H9 (cell line): ENCODE results near the gene PTGES3L. TPM values are rescaled to one million over a fixed set of nuclear protein-coding genes. Genes with fewer than 3 reads are reported as not detected.
A peak's percentile ranks its signal among the peaks of the same experiment; 100 is the strongest.

ENCODE experiments used
- DNase-seq: peaks from one replicate; pipeline ENCODE4 v3.0.0-alpha.2; 2017
- H2AFZ ChIP-seq: one replicate; pipeline ENCODE4 v1.6.1; 2013; ENCODE audit warnings: mild to moderate bottlenecking, low read length, control low read depth, moderate library complexity
- H2AK5ac ChIP-seq: 2 replicates; pipeline ENCODE4 v1.6.1; 2013; ENCODE audit warnings: low read length, control low read depth, mixed read lengths; ENCODE audit not compliant: insufficient read length
- H2BK120ac ChIP-seq: one replicate; pipeline ENCODE4 v1.6.1; 2013; ENCODE audit warnings: low read depth, mild to moderate bottlenecking, low read length, control low read depth, inconsistent platforms; ENCODE audit not compliant: poor library complexity, severe bottlenecking
- H2BK12ac ChIP-seq: 2 replicates; pipeline ENCODE4 v1.6.1; 2013; ENCODE audit warnings: low read length, control low read depth, mixed read lengths, low read depth; ENCODE audit not compliant: insufficient read length
- H2BK15ac ChIP-seq: 2 replicates; pipeline ENCODE4 v1.6.1; 2013; ENCODE audit warnings: low read depth, low read length, control low read depth
- H2BK20ac ChIP-seq: one replicate; pipeline ENCODE4 v1.6.1; 2013; ENCODE audit warnings: low read depth, mild to moderate bottlenecking, low read length, control low read depth, inconsistent platforms; ENCODE audit not compliant: poor library complexity, severe bottlenecking
- H2BK5ac ChIP-seq: 2 replicates; pipeline ENCODE4 v1.6.1; 2013; ENCODE audit warnings: low read length, control low read depth, mixed read lengths; ENCODE audit not compliant: insufficient read length
- H3K14ac ChIP-seq: 2 replicates; pipeline ENCODE4 v1.6.1; 2013; ENCODE audit warnings: low read length, control low read depth; ENCODE audit not compliant: insufficient read depth
- H3K18ac ChIP-seq: 2 replicates; pipeline ENCODE4 v1.6.1; 2013; ENCODE audit warnings: low read depth, mild to moderate bottlenecking, mixed read lengths, low read length, control low read depth; ENCODE audit not compliant: insufficient read length
- H3K23ac ChIP-seq: 2 replicates; pipeline ENCODE4 v1.6.1; 2013; ENCODE audit warnings: low read length, control low read depth, mixed read lengths, low read depth; ENCODE audit not compliant: insufficient read length
- H3K23me2 ChIP-seq: 2 replicates; pipeline ENCODE4 v1.6.1; 2013; ENCODE audit warnings: low read depth, mild to moderate bottlenecking, mixed read lengths, low read length, control low read depth; ENCODE audit not compliant: insufficient read length, poor library complexity, severe bottlenecking
- H3K27ac ChIP-seq: 2 replicates; pipeline ENCODE4 v1.5.1; 2013; ENCODE audit warnings: low read length, control low read depth, mixed read lengths, low read depth; ENCODE audit not compliant: insufficient read length
- H3K27me3 ChIP-seq: 2 replicates; pipeline ENCODE4 v1.6.1; 2013; ENCODE audit warnings: low read length, control low read depth, inconsistent platforms; ENCODE audit not compliant: insufficient read depth
- H3K4ac ChIP-seq: 2 replicates; pipeline ENCODE4 v1.6.1; 2013; ENCODE audit warnings: low read depth, mild to moderate bottlenecking, control low read depth, inconsistent platforms, low read length, moderate library complexity
- H3K4me1 ChIP-seq: 2 replicates; pipeline ENCODE4 v1.6.1; 2013; ENCODE audit warnings: low read length, control low read depth, inconsistent platforms; ENCODE audit not compliant: insufficient read depth
- H3K4me2 ChIP-seq: 2 replicates; pipeline ENCODE4 v1.6.1; 2013; ENCODE audit warnings: low read length, control low read depth, mixed read lengths; ENCODE audit not compliant: insufficient read length, insufficient read depth
- H3K56ac ChIP-seq: 2 replicates; pipeline ENCODE4 v1.6.1; 2013; ENCODE audit warnings: low read depth, mild to moderate bottlenecking, mixed read lengths, low read length, control low read depth; ENCODE audit not compliant: insufficient read length
- H3K79me1 ChIP-seq: 2 replicates; pipeline ENCODE4 v1.6.1; 2013; ENCODE audit warnings: low read depth, mild to moderate bottlenecking, moderate library complexity, low read length, control low read depth, inconsistent platforms; ENCODE audit not compliant: insufficient read depth, poor library complexity, severe bottlenecking
- H3K79me2 ChIP-seq: 2 replicates; pipeline ENCODE4 v1.6.1; 2013; ENCODE audit warnings: low read length, control low read depth, inconsistent platforms; ENCODE audit not compliant: insufficient read depth
- H3K9ac ChIP-seq: 2 replicates; pipeline ENCODE4 v1.6.1; 2013; ENCODE audit warnings: low read length, control low read depth, mixed read lengths; ENCODE audit not compliant: insufficient read length; ENCODE audit errors: extremely low read depth
- H3K9me3 ChIP-seq: one replicate; pipeline ENCODE4 v1.6.1; 2013; ENCODE audit warnings: low read depth, low read length, inconsistent platforms; ENCODE audit not compliant: control insufficient read depth
- H3T11ph ChIP-seq: one replicate; pipeline ENCODE4 v1.6.1; 2013; ENCODE audit warnings: mild to moderate bottlenecking, low read length, control low read depth, inconsistent platforms
- H4K20me1 ChIP-seq: one replicate; pipeline ENCODE4 v1.6.1; 2013; ENCODE audit not compliant: control insufficient read depth, insufficient read length, insufficient read depth
- H4K5ac ChIP-seq: 2 replicates; pipeline ENCODE4 v1.6.1; 2013; ENCODE audit warnings: low read depth, mild to moderate bottlenecking, mixed read lengths, low read length, control low read depth; ENCODE audit not compliant: insufficient read length
- H4K8ac ChIP-seq: replicated peaks from 2 replicates; pipeline ENCODE4 v1.6.1; 2013; ENCODE audit warnings: low read length, control low read depth, mixed read lengths, low read depth; ENCODE audit not compliant: insufficient read length
- H4K91ac ChIP-seq: 2 replicates; pipeline ENCODE4 v1.6.1; 2013; ENCODE audit warnings: low read depth, mild to moderate bottlenecking, moderate library complexity, mixed read lengths, low read length, control low read depth; ENCODE audit not compliant: insufficient read length
- H3K27ac Mint-ChIP-seq, 3 experiments: 2 replicates in 2 of 3; 3 replicates in 1 of 3; pipeline ENCODE4 v1.8.0; 2020 to 2021; ENCODE audit warnings: mixed read lengths in 3 of 3, mild to moderate bottlenecking in 1 of 3, moderate library complexity in 1 of 3
- H3K27me3 Mint-ChIP-seq: 2 replicates; pipeline ENCODE4 v1.8.0; 2021; ENCODE audit warnings: low read depth, mild to moderate bottlenecking, moderate library complexity, mixed read lengths
- H3K36me3 Mint-ChIP-seq, 3 experiments: 2 replicates in 2 of 3; 3 replicates in 1 of 3; pipeline ENCODE4 v1.8.0; 2020 to 2021; ENCODE audit warnings: low read depth in 3 of 3, mixed read lengths in 3 of 3; ENCODE audit not compliant: insufficient read depth in 1 of 3
- H3K4me1 Mint-ChIP-seq, 2 experiments: 2 replicates each; pipeline ENCODE4 v1.8.0; 2020; ENCODE audit warnings: mixed read lengths in 2 of 2
- H3K4me3 Mint-ChIP-seq, 2 experiments: 2 replicates in 1 of 2; 3 replicates in 1 of 2; pipeline ENCODE4 v1.8.0; 2020 to 2021; ENCODE audit warnings: mild to moderate bottlenecking in 2 of 2, mixed read lengths in 2 of 2, moderate library complexity in 1 of 2
- H3K9me3 Mint-ChIP-seq, 2 experiments: 2 replicates in 1 of 2; 3 replicates in 1 of 2; pipeline ENCODE4 v1.8.0; 2020; ENCODE audit warnings: mild to moderate bottlenecking in 2 of 2, mixed read lengths in 2 of 2, moderate library complexity in 1 of 2
- WGBS: extraction: QIAGEN DNeasy Blood & Tissue Kit; methylation state at CpG from one replicate; pipeline ENCODE4 v1.1.7; 2013; ENCODE audit warnings: missing lambda C conversion rate, low lambda C conversion rate, mixed read lengths; ENCODE audit not compliant: insufficient read length; ENCODE audit errors: extremely low coverage; 5-methylcytosine and 5-hydroxymethylcytosine counted together
- total RNA-seq: library from RNA; stranded (reverse); gene quantifications from 2 replicates; pipeline ENCODE4 v1.2.1, GENCODE V29; 2021
- TF ChIP-seq, protein P1 (sequence below): fragments of 200-600 bp; sonication (generic); conservative IDR thresholded peaks from 3 replicates; pipeline ENCODE4 v1.8.0; 2021; ENCODE audit warnings: antibody characterized with exemption, mild to moderate bottlenecking

The PTGES3L gene
- total RNA-seq, 1 experiment from 2014 or later, result 4.2 TPM

DNA sequence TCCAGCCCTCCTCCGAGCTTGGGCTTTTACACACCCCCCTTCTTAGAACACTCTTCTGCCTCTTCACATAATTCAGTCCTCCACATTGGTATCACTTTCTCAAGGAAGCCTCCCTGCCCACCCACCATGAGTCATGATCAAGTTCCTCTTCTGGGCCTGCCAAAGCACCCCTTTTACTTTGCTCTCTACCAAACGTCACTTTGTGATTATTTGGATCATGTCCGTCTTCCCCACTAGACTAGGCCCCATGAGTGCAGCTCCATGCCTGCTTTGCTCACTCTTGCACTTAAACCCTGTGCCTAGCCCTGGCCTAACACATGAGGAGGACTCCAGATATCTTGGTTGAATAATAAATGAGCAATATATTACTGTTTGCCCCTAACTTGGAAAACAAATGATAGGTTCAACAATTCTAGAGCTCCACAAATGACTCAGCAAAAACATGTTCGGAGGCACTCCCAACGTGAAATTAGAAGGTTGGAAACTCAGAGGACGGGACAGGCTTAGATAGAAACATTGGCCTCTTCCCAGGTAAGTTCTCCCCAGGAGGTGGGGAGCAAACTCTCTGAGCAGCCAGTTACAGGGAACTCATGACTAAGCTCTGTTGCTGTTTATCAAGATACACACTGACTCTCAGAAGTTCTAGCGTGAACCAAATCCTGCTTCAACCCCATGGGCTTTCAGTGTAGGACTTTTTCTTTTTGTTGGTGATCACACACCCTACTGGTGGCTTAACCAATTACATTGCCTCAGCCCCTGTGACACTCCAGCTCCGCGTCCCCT is 51.0 kb downstream of the PTGES3L start:
- Histone ChIP-seq H4K91ac (no peak overlapping the region), H3K27ac (no peak overlapping the region)
- TF ChIP-seq, protein P1, sequence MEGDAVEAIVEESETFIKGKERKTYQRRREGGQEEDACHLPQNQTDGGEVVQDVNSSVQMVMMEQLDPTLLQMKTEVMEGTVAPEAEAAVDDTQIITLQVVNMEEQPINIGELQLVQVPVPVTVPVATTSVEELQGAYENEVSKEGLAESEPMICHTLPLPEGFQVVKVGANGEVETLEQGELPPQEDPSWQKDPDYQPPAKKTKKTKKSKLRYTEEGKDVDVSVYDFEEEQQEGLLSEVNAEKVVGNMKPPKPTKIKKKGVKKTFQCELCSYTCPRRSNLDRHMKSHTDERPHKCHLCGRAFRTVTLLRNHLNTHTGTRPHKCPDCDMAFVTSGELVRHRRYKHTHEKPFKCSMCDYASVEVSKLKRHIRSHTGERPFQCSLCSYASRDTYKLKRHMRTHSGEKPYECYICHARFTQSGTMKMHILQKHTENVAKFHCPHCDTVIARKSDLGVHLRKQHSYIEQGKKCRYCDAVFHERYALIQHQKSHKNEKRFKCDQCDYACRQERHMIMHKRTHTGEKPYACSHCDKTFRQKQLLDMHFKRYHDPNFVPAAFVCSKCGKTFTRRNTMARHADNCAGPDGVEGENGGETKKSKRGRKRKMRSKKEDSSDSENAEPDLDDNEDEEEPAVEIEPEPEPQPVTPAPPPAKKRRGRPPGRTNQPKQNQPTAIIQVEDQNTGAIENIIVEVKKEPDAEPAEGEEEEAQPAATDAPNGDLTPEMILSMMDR, result peak; percentile 75

More for the DNA sequence above, 51.0 kb downstream of the PTGES3L start:
- Histone ChIP-seq H4K8ac (no peak overlapping the region), H2BK5ac (no peak overlapping the region), H3K14ac (no peak overlapping the region), H3K4me1 (no peaks in the 10 kb centered on the region; the same call in 1 of the 2 replicates), H3K9me3 (no peaks in the 10 kb centered on the region), H3K27me3 (no peaks in the 10 kb centered on the region), H3K9ac (no peak overlapping the region), H2BK20ac (no peak overlapping the region), H2AK5ac (no peak overlapping the region), H3K56ac (no peak overlapping the region), H2BK15ac (no peak overlapping the region), H3K23me2 (no peaks in the 10 kb centered on the region), H2BK12ac (peak overlapping the region; percentile 58), H2AFZ (peak overlapping the region; percentile 72), H3K18ac (peak overlapping the region; percentile 50), H3K4ac (no peak overlapping the region; the same call in 1 of the 2 replicates), H3K79me2 (no peaks in the 10 kb centered on the region), H3T11ph (no peak overlapping the region), H4K5ac (peak overlapping the region; percentile 13), H3K4me2 (no peak overlapping the region), H4K20me1 (no peaks in the 10 kb centered on the region), H3K23ac (no peak overlapping the region), H2BK120ac (no peak overlapping the region), H3K79me1 (no peaks in the 10 kb centered on the region)
- H3K4me3 Mint-ChIP-seq, result no peak overlapping the region
- DNase-seq, result peak; percentile 75
- no peaks in the 10 kb centered on the region for H3K9me3 Mint-ChIP-seq
- H3K36me3 Mint-ChIP-seq, result peaks cover 0 to 4% (median 0%) of the 10 kb centered on the region in 3 experiments; a peak in 1 of 7 replicates
- no CpG with 5 or more reads among the region's 9 CpGs for WGBS
- peaks cover 1% of the 10 kb centered on the region for H3K27me3 Mint-ChIP-seq
- H3K27ac Mint-ChIP-seq, result peak overlapping the region; percentile 42 to 61 (median 61); a peak in 5 of 7 replicates
- H3K4me1 Mint-ChIP-seq, result peaks cover 11 to 13% of the 10 kb centered on the region in 2 experiments
